Measurements from ENCODE around the gene KIF14.

KIF14 gene

GRCh38 chr1:200666309-200666708, 45.8 kb upstream of the KIF14 start:
- Histone ChIP-seq H3F3A (ENCODE audit: insufficient read depth) (peaks cover 16% of the 10 kb centered on the region), H3K27ac (ENCODE audit: low read depth, low read length) (no peak overlapping the region), H3K9ac (ENCODE audit: low read length) (no peak overlapping the region), H3K79me2 (ENCODE audit: insufficient read depth, low read length) (peaks cover 16% of the 10 kb centered on the region; the same call in 1 of the 2 replicates), H3K9me2 (replicated peaks; ENCODE audit: insufficient read depth, low read length) (no peaks in the 10 kb centered on the region), H3K36me3 (ENCODE audit: low read length) (peaks cover 16% of the 10 kb centered on the region; the same call in 1 of the 2 replicates), H3K4me3 (ENCODE audit: insufficient read depth, low read length, poor library complexity, severe bottlenecking) (no peak overlapping the region), H3K9me3 (ENCODE audit: insufficient read depth, low read length) (no peaks in the 10 kb centered on the region), H3K27me3 (ENCODE audit: low read length) (no peaks in the 10 kb centered on the region), H2AFZ (ENCODE audit: low read depth, low read length, severe bottlenecking) (no peak overlapping the region), H4K20me1 (ENCODE audit: low read depth, low read length) (no peaks in the 10 kb centered on the region), H3K4me2 (ENCODE audit: low read depth, low read length, poor library complexity, severe bottlenecking) (no peak overlapping the region)
- no peak for TF ChIP-seq EZH2phosphoT487 (conservative IDR thresholded peaks at IDR 0.05; ENCODE audit: low read length)
- no peak for TF ChIP-seq CTCF (IDR thresholded peaks at IDR 0.05; ENCODE audit: insufficient read depth, low read length, poor library complexity, severe bottlenecking)

DNA sequence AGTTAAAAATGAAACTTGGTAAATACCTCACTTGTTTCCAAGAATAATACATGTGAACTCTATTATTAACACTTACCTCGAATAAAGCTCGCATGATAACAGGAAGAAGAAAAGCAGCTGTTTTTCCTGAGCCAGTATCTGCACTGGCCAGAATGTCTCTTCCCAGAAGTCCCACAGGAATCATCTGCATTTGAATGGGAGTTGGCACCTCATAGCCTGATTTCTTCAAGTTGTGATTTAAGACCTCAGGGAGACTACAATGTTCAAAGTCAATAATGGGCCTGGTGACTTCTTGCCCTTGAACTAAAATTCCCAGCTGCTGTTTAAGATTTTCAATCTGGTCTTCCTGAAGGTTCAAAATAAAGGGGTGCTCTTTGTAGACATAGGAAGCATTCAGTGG, 45.3 kb upstream of the KIF14 start:
- TF ChIP-seq EZH2phosphoT487 (conservative IDR thresholded peaks at IDR 0.05; ENCODE audit: low read length) (no peak), CTCF (IDR thresholded peaks at IDR 0.05; ENCODE audit: insufficient read depth, low read length, poor library complexity, severe bottlenecking) (no peak)
- Histone ChIP-seq H3K9me3 (ENCODE audit: insufficient read depth, low read length) (no peaks in the 10 kb centered on the region), H2AFZ (ENCODE audit: low read depth, low read length, severe bottlenecking) (no peak overlapping the region), H3K36me3 (ENCODE audit: low read length) (peaks cover 17% of the 10 kb centered on the region; the same call in 1 of the 2 replicates), H3K79me2 (ENCODE audit: insufficient read depth, low read length) (peaks cover 11% of the 10 kb centered on the region; the same call in 1 of the 2 replicates), H3K27me3 (ENCODE audit: low read length) (no peaks in the 10 kb centered on the region), H3K4me3 (ENCODE audit: insufficient read depth, low read length, poor library complexity, severe bottlenecking) (no peak overlapping the region), H3K9me2 (replicated peaks; ENCODE audit: insufficient read depth, low read length) (no peaks in the 10 kb centered on the region), H3K27ac (ENCODE audit: low read depth, low read length) (no peak overlapping the region), H3K9ac (ENCODE audit: low read length) (no peak overlapping the region), H4K20me1 (ENCODE audit: low read depth, low read length) (no peaks in the 10 kb centered on the region), H3F3A (ENCODE audit: insufficient read depth) (peaks cover 12% of the 10 kb centered on the region), H3K4me2 (ENCODE audit: low read depth, low read length, poor library complexity, severe bottlenecking) (no peak overlapping the region)

DNA sequence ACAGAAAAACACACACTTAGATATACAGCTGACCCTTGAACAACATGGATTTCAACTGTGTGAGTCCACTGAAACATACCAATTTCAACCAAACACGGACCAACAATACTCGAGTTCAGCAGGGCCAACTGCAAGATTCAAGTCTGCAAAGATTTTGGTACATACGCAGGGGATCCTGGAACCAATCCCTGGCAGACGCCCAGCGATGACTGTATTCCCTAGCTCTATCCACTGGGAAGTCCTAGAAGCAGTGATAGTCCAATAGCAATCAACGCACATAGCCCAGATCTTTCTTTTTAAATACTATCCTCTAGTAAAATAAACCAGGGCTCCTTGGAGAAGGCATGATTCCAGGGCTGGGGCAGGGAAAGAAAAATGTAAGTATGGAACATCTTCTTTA, 40.2 kb upstream of the KIF14 start:
- no peaks in the 10 kb centered on the region for H3K27me3 ChIP-seq (ENCODE audit: low read length)
- H2AFZ ChIP-seq (ENCODE audit: low read depth, low read length, severe bottlenecking), result no peak overlapping the region
- H3K4me2 ChIP-seq (ENCODE audit: low read depth, low read length, poor library complexity, severe bottlenecking), result no peak overlapping the region
- H3K36me3 ChIP-seq (ENCODE audit: low read length), result peaks cover 33% of the 10 kb centered on the region; the same call in 1 of the 2 replicates
- H3K9ac ChIP-seq (ENCODE audit: low read length), result no peak overlapping the region
- no peaks in the 10 kb centered on the region for H3K9me2 ChIP-seq (replicated peaks; ENCODE audit: insufficient read depth, low read length)
- H4K20me1 ChIP-seq (ENCODE audit: low read depth, low read length), result no peaks in the 10 kb centered on the region
- H3K9me3 ChIP-seq (ENCODE audit: insufficient read depth, low read length), result no peaks in the 10 kb centered on the region
- no peaks in the 10 kb centered on the region for H3F3A ChIP-seq (ENCODE audit: insufficient read depth)
- no peak overlapping the region for H3K4me3 ChIP-seq (ENCODE audit: insufficient read depth, low read length, poor library complexity, severe bottlenecking)
- TF ChIP-seq CTCF (IDR thresholded peaks at IDR 0.05; ENCODE audit: insufficient read depth, low read length, poor library complexity, severe bottlenecking), result no peak
- TF ChIP-seq EZH2phosphoT487 (conservative IDR thresholded peaks at IDR 0.05; ENCODE audit: low read length), result no peak
- H3K27ac ChIP-seq (ENCODE audit: low read depth, low read length), result no peak overlapping the region
- no peaks in the 10 kb centered on the region; the same call in 1 of the 2 replicates for H3K79me2 ChIP-seq (ENCODE audit: insufficient read depth, low read length)
